Transverse colon (tissue), 4 donors: ENCODE results near the gene AP2S1. TPM values are rescaled to one million over a fixed set of nuclear protein-coding genes. Genes with fewer than 3 reads are reported as not detected.
"Not testable (repeated sequence)": the region's sequence is repeated elsewhere in the genome, so short reads cannot be mapped to it uniquely, and the experiment has no call there.

ENCODE experiments used
- DNase-seq: peaks from one replicate; pipeline ENCODE4 v3.0.0-alpha.2; 2019
- H3K27ac ChIP-seq, 4 donors: fragments of 200-600 bp; sonication (generic); 2 replicates each; pipeline ENCODE4 v1.5.1; 2016 to 2018; ENCODE audit warnings: inconsistent platforms in 4 of 4
- H3K27me3 ChIP-seq: fragments of 200-600 bp; sonication (generic); 2 replicates; pipeline ENCODE4 v1.5.1; 2017; ENCODE audit warnings: inconsistent platforms
- H3K36me3 ChIP-seq, 4 donors: fragments of 200-600 bp; sonication (generic); 2 replicates each; pipeline ENCODE4 v1.5.1; 2017 to 2019; ENCODE audit warnings: inconsistent platforms in 4 of 4
- H3K4me1 ChIP-seq, 4 donors: fragments of 200-600 bp; sonication (generic); 2 replicates each; pipeline ENCODE4 v1.5.1; 2017 to 2020; ENCODE audit warnings: inconsistent platforms in 4 of 4
- H3K4me3 ChIP-seq, 4 donors: fragments of 200-600 bp; sonication (generic); 1 replicate in 1 of 4; 2 replicates in 3 of 4; pipeline versions ENCODE4 v1.5.1 to v1.6.1; 2017 to 2019; ENCODE audit warnings: inconsistent platforms in 4 of 4
- H3K9me3 ChIP-seq, 2 donors: fragments of 200-600 bp; sonication (generic); 2 replicates each; pipeline ENCODE4 v1.5.1; 2017 to 2019; ENCODE audit warnings: inconsistent platforms in 2 of 2
- EP300 ChIP-seq: sonication (generic); formaldehyde crosslinking; IDR thresholded peaks from one replicate; pipeline ENCODE4 v1.6.1; 2017; ENCODE audit warnings: antibody characterized with exemption, low read depth
- POLR2A ChIP-seq: fragments of 450-650 bp; IDR thresholded peaks from one replicate; pipeline ENCODE4 v1.6.1; 2016; ENCODE audit warnings: antibody characterized with exemption, mild to moderate bottlenecking, moderate library complexity
- POLR2AphosphoS5 ChIP-seq, 3 donors: sonication (generic); formaldehyde crosslinking; IDR thresholded peaks; one replicate each; pipeline ENCODE4 v1.6.1; 2016; ENCODE audit warnings: antibody characterized with exemption in 3 of 3
- WGBS, 2 donors: methylation state at CpG; one replicate each; pipeline ENCODE4 v1.1.5; 2018; ENCODE audit warnings: low coverage in 1 of 2; 5-methylcytosine and 5-hydroxymethylcytosine counted together
- in situ Hi-C, 4 donors: fragments of 200-750 bp; cut with MboI; loops; one replicate each; pipeline versions ENCODE4 v1.15.0 to v1.15.1; 2017; ENCODE audit warnings: low sequenced_read_pairs in 3 of 4, low pct_ligation_motif_present in 1 of 4, low pct_unique_long_range_greater_than_20kb in 1 of 4
- intact Hi-C: fragments of 100-400 bp; cut with DNase I; formaldehyde crosslinking; loops from one replicate; pipeline ENCODE4 v1.15.1; 2023; ENCODE audit warnings: low total_unique reads
- total RNA-seq, 4 donors: library from RNA; depleted of rRNA; stranded (reverse); fragments of >200 nt; gene quantifications; one replicate each; pipeline ENCODE4 v1.1.0, GENCODE V29; 2016
- TF ChIP-seq, protein P1 (sequence below), 5 experiments: fragments of 200-600 bp in 3 of 5; fragments of 450-650 bp in 2 of 5; sonication (generic) in 3 of 5; IDR thresholded peaks; 1 replicate in 2 of 5; 2 replicates in 3 of 5; pipeline ENCODE4 v1.5.1; 2016 to 2017; ENCODE audit warnings: antibody characterized with exemption in 5 of 5, inconsistent platforms in 3 of 5, mild to moderate bottlenecking in 2 of 5, moderate library complexity in 1 of 5

Gene AP2S1
- total RNA-seq, 4 donors from 2014 or later: 50.1 to 96.9 (median 61.2) TPM

DNA sequence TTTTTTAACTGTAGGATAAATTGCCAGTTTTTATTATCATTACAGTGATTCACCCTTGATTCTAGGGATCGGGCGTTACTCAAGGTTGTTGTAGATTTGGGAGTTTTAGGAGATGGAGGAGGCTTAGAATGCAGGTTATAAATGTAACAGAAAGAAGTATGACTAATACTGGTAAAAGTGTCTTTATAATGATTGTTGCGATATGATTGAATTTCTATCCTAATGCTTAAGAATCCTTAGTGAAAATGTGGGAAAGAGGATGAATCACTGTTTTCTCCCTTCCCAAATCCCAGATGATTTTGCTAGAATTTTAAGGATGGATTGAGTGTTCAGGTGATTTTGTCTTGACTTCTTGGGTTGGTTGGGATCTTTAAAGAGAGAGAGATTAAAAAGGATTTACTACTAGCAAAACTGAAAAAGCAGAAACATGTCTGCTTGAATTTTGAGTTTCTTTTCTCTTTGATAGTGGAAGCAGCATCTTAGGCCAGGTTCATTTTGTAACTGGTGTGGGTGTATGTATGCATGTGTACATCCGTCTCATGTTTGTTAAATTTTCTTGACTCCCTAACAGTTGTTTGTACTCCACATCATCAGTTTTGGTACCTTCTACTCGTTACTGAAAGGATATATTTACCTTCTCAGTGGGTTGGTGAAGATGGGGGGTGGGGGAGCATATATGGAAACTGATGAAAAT lies 36.0 kb upstream of the AP2S1 start:
- no peak for DNase-seq
- Histone ChIP-seq H3K27me3 (no peaks in the 10 kb centered on the region), H3K27ac (no peak overlapping the region), H3K4me1 (peaks cover 0 to 31% (median 17%) of the 10 kb centered on the region in 4 donors), H3K9me3 (no peaks in the 10 kb centered on the region), H3K4me3 (no peak overlapping the region), H3K36me3 (no peaks in the 10 kb centered on the region)
- TF ChIP-seq, protein P1, sequence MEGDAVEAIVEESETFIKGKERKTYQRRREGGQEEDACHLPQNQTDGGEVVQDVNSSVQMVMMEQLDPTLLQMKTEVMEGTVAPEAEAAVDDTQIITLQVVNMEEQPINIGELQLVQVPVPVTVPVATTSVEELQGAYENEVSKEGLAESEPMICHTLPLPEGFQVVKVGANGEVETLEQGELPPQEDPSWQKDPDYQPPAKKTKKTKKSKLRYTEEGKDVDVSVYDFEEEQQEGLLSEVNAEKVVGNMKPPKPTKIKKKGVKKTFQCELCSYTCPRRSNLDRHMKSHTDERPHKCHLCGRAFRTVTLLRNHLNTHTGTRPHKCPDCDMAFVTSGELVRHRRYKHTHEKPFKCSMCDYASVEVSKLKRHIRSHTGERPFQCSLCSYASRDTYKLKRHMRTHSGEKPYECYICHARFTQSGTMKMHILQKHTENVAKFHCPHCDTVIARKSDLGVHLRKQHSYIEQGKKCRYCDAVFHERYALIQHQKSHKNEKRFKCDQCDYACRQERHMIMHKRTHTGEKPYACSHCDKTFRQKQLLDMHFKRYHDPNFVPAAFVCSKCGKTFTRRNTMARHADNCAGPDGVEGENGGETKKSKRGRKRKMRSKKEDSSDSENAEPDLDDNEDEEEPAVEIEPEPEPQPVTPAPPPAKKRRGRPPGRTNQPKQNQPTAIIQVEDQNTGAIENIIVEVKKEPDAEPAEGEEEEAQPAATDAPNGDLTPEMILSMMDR (IDR thresholded peaks at IDR 0.05): no peak
- no peak for TF ChIP-seq EP300
- TF ChIP-seq POLR2A: no peak
- intact Hi-C loops: no loop called here
- 81 to 85% methylated on average over 5 of the region's 5 CpGs for WGBS, 2 donors
- in situ Hi-C loops: no loop called here

DNA sequence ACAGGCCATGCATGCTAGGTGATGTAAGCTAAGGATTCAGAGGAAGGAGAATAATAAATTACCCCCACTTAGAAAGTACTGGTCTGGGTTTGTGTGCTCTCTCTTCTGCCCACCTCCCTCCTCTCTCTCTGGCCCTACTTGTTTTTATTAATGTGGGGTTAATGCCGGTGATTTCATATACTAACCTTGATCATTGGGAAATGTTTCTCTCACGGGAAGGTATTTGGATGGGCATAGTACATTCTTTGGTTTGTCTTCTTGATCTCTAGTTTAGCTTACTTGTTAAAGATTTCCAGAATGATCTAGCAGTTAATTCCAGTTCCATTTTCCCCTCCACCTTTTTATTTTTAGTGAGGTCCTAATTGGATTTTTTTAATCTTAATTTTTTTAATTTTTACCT lies 34.8 kb upstream of the AP2S1 start:
- H3K27ac ChIP-seq: no peak overlapping the region
- H3K4me3 ChIP-seq: no peak overlapping the region
- TF ChIP-seq POLR2A (no peak), EP300 (no peak), POLR2AphosphoS5 (IDR thresholded peaks at IDR 0.05) (no peak)
- H3K27me3 ChIP-seq: no peaks in the 10 kb centered on the region
- no peaks in the 10 kb centered on the region for H3K36me3 ChIP-seq
- peaks cover 0 to 25% (median 5%) of the 10 kb centered on the region in 4 donors for H3K4me1 ChIP-seq
- in situ Hi-C loops: no loop called here
- intact Hi-C loops: no loop called here
- no peaks in the 10 kb centered on the region for H3K9me3 ChIP-seq
- 83 to 87% methylated on average over 2 of the region's 2 CpGs for WGBS, 2 donors
- no peak for DNase-seq

DNA sequence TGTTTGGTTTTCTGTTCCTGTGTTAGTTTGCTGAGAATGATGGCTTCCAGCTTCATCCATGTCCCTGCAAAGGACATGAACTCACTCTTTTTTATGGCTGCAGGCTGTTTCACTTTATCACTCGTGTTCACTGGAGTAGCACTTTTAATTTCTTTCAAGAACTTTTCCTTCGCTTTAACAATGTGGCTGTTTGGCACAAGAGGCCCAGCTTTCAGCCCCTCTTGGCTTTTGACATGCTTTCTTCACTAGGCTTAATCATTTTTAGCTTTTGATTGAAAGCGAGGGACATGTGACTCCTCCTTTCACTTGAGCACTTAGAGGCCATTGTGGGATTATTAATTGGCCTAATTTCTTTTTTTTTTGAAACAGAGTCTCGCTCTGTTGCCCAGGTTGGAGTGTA lies 32.1 kb upstream of the AP2S1 start:
- WGBS, 2 donors: 67 to 75% methylated on average over 3 to 4 of the region's 4 CpGs
- in situ Hi-C loops, H3K36me3 ChIP-seq, H3K27ac ChIP-seq, H3K9me3 ChIP-seq, H3K27me3 ChIP-seq, DNase-seq, H3K4me3 ChIP-seq, H3K4me1 ChIP-seq, intact Hi-C loops: not testable (repeated sequence)

DNA sequence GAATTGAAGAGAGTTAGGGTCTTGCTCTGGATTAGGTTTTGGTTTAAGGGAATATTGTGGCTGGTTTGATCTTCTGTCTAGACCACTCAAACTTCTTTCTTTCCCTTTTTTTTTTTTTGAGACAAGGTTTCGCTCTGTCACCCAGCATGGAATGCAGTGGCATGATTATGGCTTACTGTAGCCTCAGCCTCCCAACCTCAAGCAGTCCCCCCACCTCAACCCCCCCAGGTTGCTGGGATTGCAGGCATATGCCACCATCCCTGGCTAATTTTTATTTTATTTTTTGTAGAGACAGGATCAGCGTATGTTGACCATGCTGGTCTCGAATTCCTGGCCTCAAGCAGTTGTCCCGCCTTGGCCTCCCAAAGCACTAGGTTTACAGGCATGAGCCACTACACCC lies 31.4 kb upstream of the AP2S1 start:
- Histone ChIP-seq H3K4me3 (no peak overlapping the region), H3K27me3 (no peaks in the 10 kb centered on the region), H3K4me1 (peaks cover 0 to 6% (median 1%) of the 10 kb centered on the region in 4 donors), H3K9me3 (no peaks in the 10 kb centered on the region), H3K36me3 (no peaks in the 10 kb centered on the region), H3K27ac (no peak overlapping the region)
- no peak for TF ChIP-seq POLR2AphosphoS5 (IDR thresholded peaks at IDR 0.05)
- TF ChIP-seq, protein P1 (IDR thresholded peaks at IDR 0.05): no peak
- TF ChIP-seq EP300: no peak
- TF ChIP-seq POLR2A: no peak
- DNase-seq: no peak
- in situ Hi-C loops: no loop called here
- WGBS, 2 donors: 97% methylated on average over 4 of the region's 4 CpGs
- intact Hi-C loops: no loop called here

DNA sequence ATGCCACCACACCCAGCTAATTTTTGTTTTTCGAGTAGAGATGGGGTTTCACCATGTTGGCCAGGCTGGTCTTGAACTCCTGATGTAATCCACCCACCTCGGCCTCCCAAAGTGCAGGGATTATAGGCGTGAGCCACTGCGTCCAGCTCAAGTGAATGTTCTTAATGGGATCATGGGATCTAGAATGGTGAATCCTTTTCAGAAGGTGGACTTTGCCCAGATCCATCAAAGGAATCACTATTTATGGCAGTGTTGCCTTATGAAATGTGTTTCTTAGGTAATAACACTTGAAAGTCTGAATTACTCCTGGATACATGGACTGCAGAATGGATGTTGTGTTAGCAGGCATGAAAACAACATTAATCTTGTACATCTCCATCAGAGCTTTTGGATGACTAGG lies 30.4 kb upstream of the AP2S1 start:
- 99% methylated on average over 4 of the region's 4 CpGs; no CpG with 5 or more reads in 1 of the 2 donors for WGBS, 2 donors
- in situ Hi-C loops (no loop called here), intact Hi-C loops (no loop called here)
- Histone ChIP-seq H3K27me3 (no peaks in the 10 kb centered on the region), H3K4me3 (no peak overlapping the region), H3K36me3 (no peaks in the 10 kb centered on the region), H3K27ac (no peak overlapping the region), H3K9me3 (no peaks in the 10 kb centered on the region), H3K4me1 (peaks cover 0 to 8% (median 1%) of the 10 kb centered on the region in 4 donors)
- DNase-seq: no peak
- TF ChIP-seq POLR2A (no peak), EP300 (no peak)

DNA sequence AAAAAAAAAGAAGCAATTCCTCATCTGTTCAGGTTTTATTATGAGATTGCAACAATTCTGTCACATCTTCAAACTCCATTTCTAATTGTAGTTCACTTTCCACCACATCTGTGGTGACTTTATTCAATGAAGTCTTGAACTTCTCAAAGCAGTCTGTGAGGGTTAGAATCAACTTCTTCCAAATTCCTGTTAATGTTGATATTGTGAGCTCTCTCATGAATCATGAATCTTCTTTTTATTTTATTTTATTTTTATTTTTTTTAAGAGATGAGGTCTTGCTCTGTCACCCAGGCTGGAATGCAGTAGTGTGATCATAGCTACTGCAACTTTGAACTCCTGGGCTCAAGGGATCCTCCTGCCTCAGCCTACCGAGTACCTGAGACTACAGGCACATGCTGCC lies 29.8 kb upstream of the AP2S1 start:
- peaks cover 0 to 8% (median 0%) of the 10 kb centered on the region in 4 donors for H3K4me1 ChIP-seq
- H3K27ac ChIP-seq: no peak overlapping the region
- H3K27me3 ChIP-seq: no peaks in the 10 kb centered on the region
- intact Hi-C loops (no loop called here), in situ Hi-C loops (no loop called here)
- WGBS, 2 donors: 83 to 88% methylated on average over 1 of the region's 1 CpG
- H3K36me3 ChIP-seq: no peaks in the 10 kb centered on the region
- H3K4me3 ChIP-seq: no peak overlapping the region
- DNase-seq: no peak
- TF ChIP-seq, protein P1 (IDR thresholded peaks at IDR 0.05): no peak
- TF ChIP-seq POLR2A (no peak), EP300 (no peak), POLR2AphosphoS5 (IDR thresholded peaks at IDR 0.05) (no peak)
- no peaks in the 10 kb centered on the region for H3K9me3 ChIP-seq
